HG02759 (cell line): Measurements from ENCODE around the gene FGF14.

Experiments used
- ATAC-seq: cut with Tn5 transposase; IDR thresholded peaks from one replicate; pipeline ENCODE4 v1.9.1; 2021; ENCODE audit warnings: mild to moderate bottlenecking, moderate library complexity; ENCODE audit not compliant: unreplicated experiment

FGF14 gene

GRCh38 chr13:101941095-101941783, 460.6 kb downstream of the FGF14 start:
- ATAC-seq = no peak

DNA sequence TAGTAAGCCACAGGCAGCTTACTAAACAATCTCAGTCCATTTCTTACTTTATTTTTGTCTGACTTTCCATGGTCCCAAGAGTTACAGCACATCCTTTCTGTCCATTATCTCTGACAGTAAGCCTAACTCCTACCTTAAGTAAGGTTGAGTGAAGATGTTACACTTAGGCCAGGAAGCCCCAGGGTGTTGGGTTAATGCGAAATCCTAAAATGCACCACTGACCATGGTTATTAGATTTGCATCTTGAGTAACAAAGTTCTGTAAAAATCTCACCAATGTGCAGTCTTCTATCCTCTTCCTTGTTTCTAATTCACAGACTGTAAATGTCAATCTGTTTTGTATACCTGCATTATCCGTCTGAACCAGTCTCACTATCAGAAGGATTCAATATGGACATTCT, 462.5 kb downstream of the FGF14 start:
- ATAC-seq = peak; percentile 39

DNA sequence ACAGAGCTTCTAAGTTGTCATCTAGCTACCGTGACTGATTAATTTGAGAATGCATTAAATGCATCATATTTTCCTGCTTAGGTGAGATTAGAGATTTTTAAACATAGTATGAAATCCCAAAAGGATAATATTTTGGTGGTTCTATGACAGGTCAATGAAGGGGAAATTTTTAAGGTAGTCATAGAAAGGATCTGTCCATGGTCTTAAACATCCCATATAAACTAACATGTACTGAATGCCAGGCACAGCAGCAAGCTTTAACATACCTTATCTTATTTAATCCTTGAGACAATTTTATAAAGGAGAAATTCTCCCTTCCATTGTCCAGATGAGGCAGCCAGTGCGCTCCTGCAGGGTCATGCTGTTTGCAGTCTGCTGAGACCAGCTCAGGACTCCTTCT, 466.0 kb downstream of the FGF14 start:
- ATAC-seq = no peak

DNA sequence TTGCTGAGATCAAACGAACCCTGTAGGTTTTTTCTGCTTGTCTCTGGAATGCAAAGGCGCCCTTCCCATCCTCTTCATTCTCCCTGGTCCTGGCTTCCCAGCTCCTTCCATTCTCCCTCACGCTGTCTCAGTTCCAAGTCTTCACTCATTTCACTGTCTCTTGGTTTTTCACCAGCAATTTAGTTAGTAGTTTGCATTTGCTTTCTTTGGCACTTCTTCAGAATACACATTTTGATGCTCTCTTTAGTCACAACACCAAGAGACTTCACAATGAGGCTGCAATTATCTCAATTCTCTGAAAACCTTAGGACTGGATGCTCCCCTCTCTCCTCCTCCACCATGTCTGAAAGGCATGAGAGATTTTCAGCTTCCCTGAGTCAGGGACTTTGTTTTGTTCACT, 470.7 kb downstream of the FGF14 start:
- ATAC-seq = no peak

- ATAC-seq = no peak
Observed at GRCh38 chr13:101930331-101930730, 471.5 kb downstream of the FGF14 start.

DNA sequence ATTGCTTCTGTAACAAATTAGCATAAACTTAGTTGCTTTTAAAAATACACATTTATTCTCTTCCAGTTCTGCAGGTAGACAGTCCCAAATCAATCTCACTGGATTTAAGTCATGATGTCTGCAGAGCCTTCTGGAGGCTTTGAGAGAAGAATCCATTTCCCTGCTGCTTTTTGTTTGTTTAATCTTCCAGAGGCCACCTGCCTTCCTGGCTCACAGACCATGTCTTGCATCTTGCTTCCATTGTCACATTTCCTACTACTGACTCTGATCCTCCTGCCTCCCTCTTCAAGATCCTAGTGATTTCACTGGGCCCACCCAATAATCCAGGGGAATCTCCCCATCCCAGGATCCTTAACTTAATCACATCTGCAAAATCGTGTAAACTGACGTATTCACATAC, 476.1 kb downstream of the FGF14 start:
- no peak for ATAC-seq

- ATAC-seq = no peak
Observed at GRCh38 chr13:101919541-101920181, 482.2 kb downstream of the FGF14 start.

DNA sequence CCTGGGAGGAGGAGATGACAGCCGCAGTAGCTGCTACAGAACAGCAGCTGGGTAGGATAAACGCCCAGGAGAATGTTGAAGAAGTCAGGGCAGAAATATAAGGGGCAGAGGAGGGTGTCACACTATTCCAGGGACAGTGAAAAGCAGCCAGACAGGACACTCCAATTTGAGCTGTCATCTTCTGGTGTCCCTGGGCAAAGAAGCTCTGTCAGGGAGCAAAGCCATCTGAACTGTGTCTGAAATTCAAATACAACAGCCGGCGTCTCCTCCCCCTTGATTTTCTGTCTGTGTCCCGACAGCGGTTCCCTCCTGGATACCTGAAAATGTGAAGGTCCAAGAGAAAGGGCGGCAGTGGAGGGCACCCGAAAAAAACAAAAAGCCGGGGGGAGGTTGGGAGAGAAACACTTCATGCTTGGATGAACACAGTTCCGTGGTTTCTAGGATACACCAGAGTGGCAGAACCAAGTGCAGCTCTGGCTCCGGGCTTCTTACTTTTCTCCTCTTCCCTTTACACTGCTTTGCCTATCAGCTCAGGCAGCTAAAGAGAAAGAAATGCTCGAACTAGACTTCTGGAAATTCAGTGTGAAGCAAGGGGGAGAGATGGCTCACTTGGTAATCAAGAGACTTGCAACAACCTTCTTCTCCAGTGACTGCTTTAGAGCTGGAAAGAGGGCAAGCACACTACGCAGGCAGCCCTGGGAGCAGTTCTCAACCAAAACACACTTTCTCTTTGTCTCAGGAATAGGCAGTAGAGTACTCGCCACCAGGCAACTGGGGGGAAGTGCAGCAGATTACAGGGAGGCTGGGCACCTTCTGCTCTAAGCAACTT, 483.8 kb downstream of the FGF14 start:
- no peak for ATAC-seq

- ATAC-seq = no peak
Observed at GRCh38 chr13:101917475-101917810, 484.4 kb downstream of the FGF14 start.

DNA sequence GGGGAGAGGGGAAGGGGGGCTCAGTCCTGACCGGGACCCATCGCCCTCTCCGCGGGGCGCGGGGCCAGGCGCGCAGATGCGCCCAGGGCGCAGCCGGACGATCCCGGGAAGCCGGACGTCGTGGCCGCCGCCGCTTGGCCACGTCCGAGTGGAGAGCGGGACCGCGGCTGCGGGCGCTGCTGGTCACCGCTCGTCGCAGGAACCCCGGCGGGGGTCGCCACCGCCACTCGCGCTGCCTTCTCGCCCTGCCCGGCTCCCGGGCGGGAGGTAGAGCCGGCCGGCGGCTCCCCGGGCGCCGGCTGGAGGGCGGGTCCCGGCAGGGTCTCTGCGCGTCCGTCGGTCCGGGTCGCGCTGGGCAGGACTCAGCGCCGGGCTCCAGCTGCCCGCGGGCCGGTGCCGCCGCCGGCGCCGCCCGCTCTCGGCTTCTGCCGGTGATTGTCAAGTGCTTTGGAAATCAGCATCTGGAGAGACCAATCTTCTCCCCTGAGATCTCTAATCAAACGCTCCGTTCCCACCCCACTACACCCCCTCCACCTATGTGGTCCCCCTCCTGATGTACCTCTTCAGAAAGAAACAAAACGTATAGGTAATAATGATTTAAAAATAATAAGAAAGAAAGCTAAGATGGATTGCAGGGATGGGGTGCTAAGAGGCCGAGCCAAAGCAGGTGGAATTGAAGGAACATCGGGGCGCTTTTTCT, 484.9 kb downstream of the FGF14 start:
- no peak for ATAC-seq

DNA sequence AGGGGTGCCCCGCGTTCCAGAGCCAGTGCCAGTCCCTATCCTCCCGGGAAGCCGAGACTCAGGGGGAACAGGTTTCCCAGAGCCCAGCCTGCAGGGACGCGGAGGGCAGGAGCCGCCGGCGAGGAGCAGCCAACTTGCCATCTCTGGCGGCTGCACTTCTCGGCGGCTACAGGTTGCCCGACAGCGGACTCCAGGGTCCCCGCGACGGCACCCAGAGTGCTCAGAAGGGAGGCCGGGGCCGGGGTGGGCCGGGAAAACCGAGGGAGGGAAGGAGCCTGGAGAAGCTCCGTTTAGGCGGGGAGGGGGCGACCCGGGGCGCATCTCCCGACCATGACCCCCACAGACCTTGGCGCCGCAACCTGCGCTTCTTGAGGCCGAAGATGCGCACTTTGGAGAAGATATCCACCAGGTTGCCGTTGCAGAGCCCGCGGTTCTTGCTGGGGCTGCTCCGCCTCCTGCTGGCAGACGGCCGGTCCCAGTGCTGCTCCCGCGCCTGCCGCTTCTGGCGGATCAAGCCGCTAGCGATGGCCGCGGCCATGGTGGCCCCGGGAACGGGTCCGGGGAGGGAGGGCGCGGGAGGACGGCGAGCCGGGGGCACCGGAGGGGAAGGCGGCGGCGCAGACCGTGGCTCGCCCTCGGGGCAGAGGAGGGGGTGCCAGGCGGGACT, 485.6 kb downstream of the FGF14 start:
- ATAC-seq = no peak

- ATAC-seq = no peak
Observed at GRCh38 chr13:101915755-101916107, 486.1 kb downstream of the FGF14 start.

- no peak for ATAC-seq
Observed at GRCh38 chr13:101915331-101915730, 486.5 kb downstream of the FGF14 start.

DNA sequence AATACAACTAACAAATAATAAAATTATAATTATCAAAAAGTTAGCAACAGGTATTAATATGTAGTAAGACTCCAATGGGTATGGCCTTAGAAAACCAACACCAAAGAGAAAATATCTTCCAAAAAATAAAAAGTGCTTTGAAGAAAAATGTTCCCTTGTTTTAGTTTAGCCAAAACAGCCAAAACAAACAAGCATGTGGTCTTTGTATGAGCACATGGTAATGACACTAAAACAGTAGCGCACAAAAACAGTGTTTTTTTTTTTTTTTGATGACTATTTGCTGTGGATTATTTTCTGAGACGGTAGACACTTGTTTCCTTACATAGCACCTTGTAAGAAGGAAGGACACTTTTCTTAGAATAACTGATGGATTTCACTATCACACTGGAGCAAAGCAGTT, 490.1 kb downstream of the FGF14 start:
- no peak for ATAC-seq

GRCh38 chr13:101903890-101904289, 498.0 kb downstream of the FGF14 start:
- ATAC-seq = no peak

DNA sequence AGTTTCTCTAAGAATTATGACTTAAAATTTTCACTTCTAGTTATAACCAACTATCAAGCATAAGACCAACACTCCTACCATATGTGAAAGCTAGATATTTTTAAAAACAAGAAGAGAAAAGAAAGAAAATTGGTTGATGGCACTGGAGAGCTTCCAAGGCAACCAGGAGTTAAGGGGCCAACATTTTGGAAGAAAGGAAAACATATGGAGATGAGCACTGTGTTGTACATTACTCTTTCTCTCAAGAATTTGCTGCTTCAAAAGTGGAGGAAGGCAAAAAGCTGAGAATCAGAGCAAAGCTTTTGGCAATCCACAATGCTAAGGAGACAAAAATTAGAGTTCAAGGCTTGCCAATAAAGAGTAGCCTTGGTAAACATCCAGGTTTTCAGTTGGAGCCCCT, 503.2 kb downstream of the FGF14 start:
- ATAC-seq = no peak

- no peak for ATAC-seq
Observed at GRCh38 chr13:101896541-101896940, 505.3 kb downstream of the FGF14 start.

GRCh38 chr13:101893021-101893420, 508.8 kb downstream of the FGF14 start:
- no peak for ATAC-seq

DNA sequence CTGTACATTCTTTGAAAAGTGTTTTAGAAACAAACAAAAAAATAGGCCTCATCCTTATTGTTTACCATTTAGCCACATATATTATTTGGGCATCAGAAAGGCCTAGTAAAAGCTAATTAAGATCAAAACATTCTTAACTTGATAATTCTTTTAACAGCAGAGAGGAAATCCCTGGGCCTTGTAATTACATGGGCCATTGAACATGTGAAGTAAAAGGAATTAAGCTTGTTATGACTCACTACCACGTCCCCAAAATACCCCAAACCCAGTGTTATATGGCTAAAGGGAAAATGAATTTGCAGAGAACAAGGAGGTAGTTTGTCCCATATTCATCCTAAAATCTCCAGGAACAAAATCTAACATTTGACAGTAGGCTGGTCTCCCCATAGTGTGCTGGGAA, 509.6 kb downstream of the FGF14 start:
- no peak for ATAC-seq

- ATAC-seq = no peak
Observed at GRCh38 chr13:101881593-101881992, 520.3 kb downstream of the FGF14 start.

DNA sequence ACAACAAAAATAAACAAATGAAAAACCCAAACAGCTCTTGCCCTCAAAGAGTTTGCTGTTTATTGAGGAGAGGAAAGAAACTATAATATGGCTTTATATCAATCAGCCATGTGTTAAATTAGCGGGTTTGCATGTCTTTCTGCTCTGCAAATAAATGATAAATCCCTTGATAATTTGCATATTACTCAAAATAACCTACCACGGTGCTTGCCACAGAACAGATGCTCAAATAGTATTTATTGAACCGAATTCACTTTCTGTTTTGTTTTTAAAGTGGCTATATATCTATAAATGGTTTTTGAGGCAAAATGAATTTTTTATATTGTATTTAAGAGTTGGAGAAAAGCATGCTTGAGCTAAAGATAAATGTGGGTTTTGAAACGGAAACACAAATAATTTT, 521.3 kb downstream of the FGF14 start:
- peak; percentile 70 for ATAC-seq
